ENCODE data around the gene DCC. TPM values are rescaled to one million over a fixed set of nuclear protein-coding genes. Genes with fewer than 3 reads are reported as not detected.

Gene DCC
- total and polyA plus RNA-seq, 2 of the 8 experiments (the other 6 are each of a cell fraction or from before 2014, with no cell fraction given): 0.14 to 1.4 TPM

GRCh38 chr18:53508529-53508928 lies 1168.5 kb downstream of the DCC start:
- Histone ChIP-seq H3K14ac (ENCODE audit: insufficient read length) (no peak overlapping the region), H3K23me2 (ENCODE audit: low read depth, low read length) (no peaks in the 10 kb centered on the region), H3K27ac (ENCODE audit: low read depth, low read length) (no peak overlapping the region), H2BK12ac (ENCODE audit: low read depth, low read length) (no peak overlapping the region), H3K4me1 (replicated peaks in 1 of 4; ENCODE audit: control insufficient read depth in 3 of 4, insufficient read depth in 4 of 4, low read length in 3 of 4) (no peaks in the 10 kb centered on the region; a peak in 1 of 7 replicates), H4K91ac (replicated peaks; ENCODE audit: insufficient read length, low read length) (no peak overlapping the region), H4K8ac (ENCODE audit: extremely low read depth, insufficient read depth, low read length) (no peak overlapping the region), H3K18ac (ENCODE audit: extremely low read depth, low read length) (no peak overlapping the region), H4K20me1 (replicated peaks in 1 of 2; ENCODE audit: control insufficient read depth in 1 of 2, insufficient read depth in 2 of 2, low read length in 2 of 2) (no peaks in the 10 kb centered on the region), H2BK120ac (replicated peaks; ENCODE audit: low read depth, low read length) (no peak overlapping the region), H2BK20ac (ENCODE audit: low read length) (no peak overlapping the region), H3K9ac (replicated peaks in 1 of 4; ENCODE audit: extremely low read depth in 1 of 4, low read depth in 3 of 4, low read length in 3 of 4) (no peak overlapping the region), H3K23ac (ENCODE audit: insufficient read length) (no peak overlapping the region), H3K4me3 (ENCODE audit: extremely low read depth in 1 of 4, insufficient read depth in 2 of 4, low read depth in 3 of 4, low read length in 4 of 4) (no peak overlapping the region), H2BK5ac (ENCODE audit: low read depth, low read length) (no peak overlapping the region), H3K56ac (replicated peaks; ENCODE audit: insufficient read length, low read depth, low read length) (no peak overlapping the region), H3K9me3 (ENCODE audit: insufficient read depth in 2 of 2, low read depth in 1 of 2, low read length in 1 of 2) (no peaks in the 10 kb centered on the region), H4K5ac (ENCODE audit: insufficient read length, low read depth, low read length) (no peak overlapping the region), H2BK15ac (ENCODE audit: low read length) (no peak overlapping the region), H3K79me1 (ENCODE audit: low read depth, low read length) (no peaks in the 10 kb centered on the region), H3K4me2 (ENCODE audit: insufficient read depth in 1 of 2, low read depth in 2 of 2, low read length in 2 of 2) (no peak overlapping the region), H2AK5ac (ENCODE audit: low read depth, low read length) (no peak overlapping the region), H3K4ac (replicated peaks; ENCODE audit: insufficient read length, low read depth, low read length) (no peak overlapping the region), H2AFZ (ENCODE audit: low read length) (no peak overlapping the region), H3K79me2 (ENCODE audit: control insufficient read depth in 1 of 2, insufficient read depth in 2 of 2, low read length in 2 of 2) (no peaks in the 10 kb centered on the region), H3K27me3 (replicated peaks in 1 of 4; ENCODE audit: control insufficient read depth in 3 of 4, extremely low read depth in 1 of 4, insufficient read depth in 3 of 4, low read length in 3 of 4) (no peaks in the 10 kb centered on the region), H3K36me3 (ENCODE audit: control insufficient read depth in 2 of 4, insufficient read depth in 4 of 4, low read length in 3 of 4) (no peaks in the 10 kb centered on the region)
- CTCF ChIA-PET (ENCODE audit: partially characterized antibody): interaction anchor here (0.7 kb wide), 1 partner anchor 23 kb away, joined by 3 read pairs; no protein-coding TSS in a partner anchor
- TF ChIP-seq E2F6 (IDR thresholded peaks at IDR 0.05) (no peak), YY1 (IDR thresholded peaks at IDR 0.05; ENCODE audit: low read depth, low read length) (no peak), MAFK (IDR thresholded peaks at IDR 0.05; ENCODE audit: low read depth, low read length) (no peak), ZNF274 (IDR thresholded peaks at IDR 0.05; ENCODE audit: borderline replicate concordance, extremely low read depth, low read length) (no peak), TBP (IDR thresholded peaks at IDR 0.05; ENCODE audit: low read depth, low read length) (no peak), CEBPB (IDR thresholded peaks at IDR 0.05; ENCODE audit: low read depth, low read length) (no peak), SIN3A (conservative IDR thresholded peaks at IDR 0.05 in 1 of 2, IDR thresholded peaks at IDR 0.05 in 1 of 2; ENCODE audit: low read depth in 1 of 2, low read length in 2 of 2) (no peak), POU5F1 (IDR thresholded peaks at IDR 0.05; ENCODE audit: low read depth, low read length) (no peak), KDM4A (IDR thresholded peaks at IDR 0.05; ENCODE audit: low read depth, low read length, severe bottlenecking) (no peak), SUZ12 (IDR thresholded peaks at IDR 0.05; ENCODE audit: low read length) (no peak), TEAD4 (IDR thresholded peaks at IDR 0.05; ENCODE audit: low read depth, low read length) (no peak), GTF2F1 (IDR thresholded peaks at IDR 0.05; ENCODE audit: borderline replicate concordance, low read depth, low read length) (no peak), PHF8 (conservative IDR thresholded peaks at IDR 0.05; ENCODE audit: low read depth, low read length) (no peak)
- TF ChIP-seq, protein P1, sequence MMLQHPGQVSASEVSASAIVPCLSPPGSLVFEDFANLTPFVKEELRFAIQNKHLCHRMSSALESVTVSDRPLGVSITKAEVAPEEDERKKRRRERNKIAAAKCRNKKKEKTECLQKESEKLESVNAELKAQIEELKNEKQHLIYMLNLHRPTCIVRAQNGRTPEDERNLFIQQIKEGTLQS (IDR thresholded peaks at IDR 0.05; ENCODE audit: insufficient read depth, low read depth, low read length): no peak
- POLR2A ChIA-PET (ENCODE audit: partially characterized antibody): no interaction called here
- FAIRE-seq (no peak), DNase-seq (ENCODE audit: low read depth in 1 of 2, low spot score in 2 of 2) (no peak)
- WGBS, 2 experiments (ENCODE audit: extremely low coverage in 1 of 2, insufficient coverage in 1 of 2, insufficient read length in 1 of 2, insufficient replicate concordance in 2 of 2, low coverage in 1 of 2, low lambda C conversion rate in 2 of 2, missing lambda C conversion rate in 1 of 2): 96% methylated on average over 3 of the region's 3 CpGs; no CpG with 5 or more reads in 1 of the 2 experiments

Measured in H1 (cell line).